ENCODE measurements around the gene LCN15.
"Not testable (repeated sequence)": the region's sequence is repeated elsewhere in the genome, so short reads cannot be mapped to it uniquely, and the experiment has no call there.

The LCN15 gene

GRCh38 chr9:136777359-136777758, 13.0 kb upstream of the LCN15 start:
- Mint-ChIP-seq H3K4me3 (no peak overlapping the region), H3K27ac (ENCODE audit: low read depth) (no peak overlapping the region), H3K4me1 (peaks cover 6% of the 10 kb centered on the region), H3K36me3 (ENCODE audit: insufficient read depth) (no peaks in the 10 kb centered on the region), H3K9me3 (no peaks in the 10 kb centered on the region), H3K27me3 (peaks cover 59% of the 10 kb centered on the region)
- no peak for DNase-seq (ENCODE audit: low spot score in 2 of 2)
- ATAC-seq (replicated peaks; ENCODE audit: extremely low read depth, poor library complexity, severe bottlenecking): no peak

GRCh38 chr9:136776947-136777346, 12.6 kb upstream of the LCN15 start:
- no peak for ATAC-seq (replicated peaks; ENCODE audit: extremely low read depth, poor library complexity, severe bottlenecking)
- Mint-ChIP-seq H3K27me3 (peaks cover 59% of the 10 kb centered on the region), H3K9me3 (no peaks in the 10 kb centered on the region), H3K4me1 (peaks cover 6% of the 10 kb centered on the region), H3K36me3 (ENCODE audit: insufficient read depth) (no peaks in the 10 kb centered on the region), H3K4me3 (no peak overlapping the region), H3K27ac (ENCODE audit: low read depth) (no peak overlapping the region)
- no peak for DNase-seq (ENCODE audit: low spot score in 2 of 2)

GRCh38 chr9:136775191-136775590, 10.9 kb upstream of the LCN15 start:
- Mint-ChIP-seq H3K4me3 (no peak overlapping the region), H3K27me3 (peaks cover 59% of the 10 kb centered on the region), H3K27ac (ENCODE audit: low read depth) (no peak overlapping the region), H3K4me1 (peaks cover 6% of the 10 kb centered on the region), H3K9me3 (no peaks in the 10 kb centered on the region), H3K36me3 (ENCODE audit: insufficient read depth) (no peaks in the 10 kb centered on the region)
- ATAC-seq (replicated peaks; ENCODE audit: extremely low read depth, poor library complexity, severe bottlenecking) (no peak), DNase-seq (ENCODE audit: low spot score in 2 of 2) (no peak)

- ATAC-seq (replicated peaks; ENCODE audit: extremely low read depth, poor library complexity, severe bottlenecking) (no peak), DNase-seq (ENCODE audit: low spot score in 2 of 2) (no peak)
- Mint-ChIP-seq H3K4me1 (peaks cover 6% of the 10 kb centered on the region), H3K4me3 (no peak overlapping the region), H3K27me3 (peaks cover 54% of the 10 kb centered on the region), H3K27ac (ENCODE audit: low read depth) (no peak overlapping the region), H3K36me3 (ENCODE audit: insufficient read depth) (peaks cover 1% of the 10 kb centered on the region), H3K9me3 (no peaks in the 10 kb centered on the region)
Measured at GRCh38 chr9:136774416-136775045, 10.2 kb upstream of the LCN15 start.

- Mint-ChIP-seq H3K27ac (ENCODE audit: low read depth) (no peak overlapping the region), H3K9me3 (no peaks in the 10 kb centered on the region), H3K4me1 (peaks cover 6% of the 10 kb centered on the region), H3K4me3 (no peak overlapping the region), H3K36me3 (ENCODE audit: insufficient read depth) (peaks cover 1% of the 10 kb centered on the region), H3K27me3 (peaks cover 43% of the 10 kb centered on the region)
- ATAC-seq (replicated peaks; ENCODE audit: extremely low read depth, poor library complexity, severe bottlenecking): no peak
- DNase-seq (ENCODE audit: low spot score in 2 of 2): no peak
Measured at GRCh38 chr9:136773386-136774044, 9.2 kb upstream of the LCN15 start.

GRCh38 chr9:136771907-136772415, 7.6 kb upstream of the LCN15 start:
- H3K9me3 Mint-ChIP-seq: no peaks in the 10 kb centered on the region
- H3K4me3 Mint-ChIP-seq: no peak overlapping the region
- peaks cover 9% of the 10 kb centered on the region for H3K4me1 Mint-ChIP-seq
- ATAC-seq (replicated peaks; ENCODE audit: extremely low read depth, poor library complexity, severe bottlenecking) (no peak), DNase-seq (ENCODE audit: low spot score in 2 of 2) (no peak)
- peaks cover 1% of the 10 kb centered on the region for H3K36me3 Mint-ChIP-seq (ENCODE audit: insufficient read depth)
- no peak overlapping the region for H3K27ac Mint-ChIP-seq (ENCODE audit: low read depth)
- peaks cover 36% of the 10 kb centered on the region for H3K27me3 Mint-ChIP-seq

- Mint-ChIP-seq H3K4me3 (no peak overlapping the region), H3K4me1 (peaks cover 14% of the 10 kb centered on the region), H3K36me3 (ENCODE audit: insufficient read depth) (peaks cover 1% of the 10 kb centered on the region), H3K9me3 (no peaks in the 10 kb centered on the region), H3K27ac (ENCODE audit: low read depth) (no peak overlapping the region), H3K27me3 (peaks cover 20% of the 10 kb centered on the region)
- ATAC-seq (replicated peaks; ENCODE audit: extremely low read depth, poor library complexity, severe bottlenecking) (peak; percentile 58), DNase-seq (ENCODE audit: low spot score in 2 of 2) (no peak)
Measured at GRCh38 chr9:136769710-136770191, 5.4 kb upstream of the LCN15 start.

- not testable (repeated sequence) for ATAC-seq (replicated peaks; ENCODE audit: extremely low read depth, poor library complexity, severe bottlenecking); H3K4me1 Mint-ChIP-seq; H3K9me3 Mint-ChIP-seq; H3K36me3 Mint-ChIP-seq (ENCODE audit: insufficient read depth); H3K4me3 Mint-ChIP-seq; DNase-seq (ENCODE audit: low spot score in 2 of 2); H3K27me3 Mint-ChIP-seq
- peak overlapping the region; percentile 3 for H3K27ac Mint-ChIP-seq (ENCODE audit: low read depth)
Measured at GRCh38 chr9:136766410-136767120, 2.2 kb upstream of the LCN15 start.

GRCh38 chr9:136765745-136766409, 1.6 kb upstream of the LCN15 start:
- not testable (repeated sequence) for H3K36me3 Mint-ChIP-seq (ENCODE audit: insufficient read depth); H3K9me3 Mint-ChIP-seq; ATAC-seq (replicated peaks; ENCODE audit: extremely low read depth, poor library complexity, severe bottlenecking); H3K27ac Mint-ChIP-seq (ENCODE audit: low read depth); H3K4me3 Mint-ChIP-seq; H3K27me3 Mint-ChIP-seq; H3K4me1 Mint-ChIP-seq; DNase-seq (ENCODE audit: low spot score in 2 of 2)

GRCh38 chr9:136765041-136765440, 723 bp upstream of the LCN15 start:
- no peak overlapping the region for H3K27ac Mint-ChIP-seq (ENCODE audit: low read depth)
- H3K4me3 Mint-ChIP-seq: no peak overlapping the region
- H3K27me3 Mint-ChIP-seq: peaks cover 8% of the 10 kb centered on the region
- ATAC-seq (replicated peaks; ENCODE audit: extremely low read depth, poor library complexity, severe bottlenecking): no peak
- H3K9me3 Mint-ChIP-seq: no peaks in the 10 kb centered on the region
- peaks cover 7% of the 10 kb centered on the region for H3K4me1 Mint-ChIP-seq
- peaks cover 1% of the 10 kb centered on the region for H3K36me3 Mint-ChIP-seq (ENCODE audit: insufficient read depth)
- DNase-seq (ENCODE audit: low spot score in 2 of 2): no peak

- no peak for DNase-seq (ENCODE audit: low spot score in 2 of 2)
- H3K27me3 Mint-ChIP-seq: peaks cover 8% of the 10 kb centered on the region
- peaks cover 7% of the 10 kb centered on the region for H3K4me1 Mint-ChIP-seq
Measured at GRCh38 chr9:136763649-136764035, 676 bp downstream of the LCN15 start.

GRCh38 chr9:136762915-136763648, 1.2 kb downstream of the LCN15 start:
- Mint-ChIP-seq H3K4me3 (no peak overlapping the region), H3K27ac (ENCODE audit: low read depth) (no peak overlapping the region), H3K4me1 (peaks cover 7% of the 10 kb centered on the region), H3K27me3 (peaks cover 8% of the 10 kb centered on the region), H3K9me3 (no peaks in the 10 kb centered on the region), H3K36me3 (ENCODE audit: insufficient read depth) (no peaks in the 10 kb centered on the region)
- DNase-seq (ENCODE audit: low spot score in 2 of 2) (no peak), ATAC-seq (replicated peaks; ENCODE audit: extremely low read depth, poor library complexity, severe bottlenecking) (no peak)

More at GRCh38 chr9:136763649-136764035, 676 bp downstream of the LCN15 start:
- Mint-ChIP-seq H3K9me3 (no peaks in the 10 kb centered on the region), H3K36me3 (ENCODE audit: insufficient read depth) (no peaks in the 10 kb centered on the region), H3K27ac (ENCODE audit: low read depth) (no peak overlapping the region), H3K4me3 (no peak overlapping the region)
- ATAC-seq (replicated peaks; ENCODE audit: extremely low read depth, poor library complexity, severe bottlenecking): no peak

All from central memory CD8-positive, alpha-beta T cell (primary cell).